Transverse colon (tissue), 3 donors: ENCODE data around the gene BRSK2.

Experiments used
- POLR2A ChIP-seq: fragments of 450-650 bp; IDR thresholded peaks from one replicate; pipeline ENCODE4 v1.6.1; 2016; ENCODE audit warnings: antibody characterized with exemption, mild to moderate bottlenecking, moderate library complexity
- TF ChIP-seq, protein P1 (sequence below), 5 experiments: fragments of 200-600 bp in 3 of 5; fragments of 450-650 bp in 2 of 5; sonication (generic) in 3 of 5; IDR thresholded peaks; 1 replicate in 2 of 5; 2 replicates in 3 of 5; pipeline ENCODE4 v1.5.1; 2016 to 2017; ENCODE audit warnings: antibody characterized with exemption in 5 of 5, inconsistent platforms in 3 of 5, mild to moderate bottlenecking in 2 of 5, moderate library complexity in 1 of 5

DNA sequence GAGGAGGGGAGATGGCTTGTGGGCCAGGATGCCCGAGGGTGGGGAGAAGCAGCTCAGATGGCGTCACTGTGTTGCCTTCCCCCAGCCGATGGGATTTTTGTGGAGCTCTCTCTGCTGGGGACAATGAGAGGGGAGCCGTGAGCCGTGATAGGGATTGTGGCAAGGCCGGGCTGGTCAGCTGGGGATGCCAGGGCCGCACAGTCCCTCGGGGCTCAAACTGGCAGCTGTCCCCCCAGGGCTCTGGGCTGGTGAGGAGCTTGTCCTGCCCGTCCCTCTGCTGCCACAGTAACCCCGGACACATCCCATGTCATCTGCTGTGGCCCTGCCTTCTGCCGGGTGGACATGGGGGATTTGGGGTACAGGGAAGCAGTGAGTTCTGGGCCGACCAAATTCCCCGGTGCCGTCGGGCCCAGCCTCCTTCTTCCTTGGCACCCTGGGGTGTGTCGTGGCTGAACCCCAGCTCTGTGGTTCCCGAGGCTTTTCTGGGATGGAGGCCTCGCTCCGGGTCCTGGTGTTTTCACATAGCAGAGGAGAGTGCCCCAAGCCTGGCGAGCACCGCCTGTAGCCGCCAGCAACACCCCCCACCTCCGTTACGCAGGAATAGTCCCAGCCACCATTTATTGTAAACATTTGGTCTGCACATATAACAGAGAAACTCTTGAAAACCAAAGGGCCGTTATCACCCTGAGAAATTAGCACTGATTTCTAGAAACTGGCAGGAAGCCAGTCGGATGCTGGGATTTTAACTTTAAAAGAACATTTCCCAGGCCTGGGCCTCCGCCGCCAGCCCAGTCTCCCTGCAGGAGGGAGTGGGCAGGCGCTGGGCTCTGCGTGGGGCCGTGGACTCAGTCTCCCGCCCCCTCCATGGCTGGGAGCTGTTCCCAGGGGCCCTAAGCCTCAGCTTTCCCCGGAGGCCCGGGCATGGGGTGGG, 9.9 kb downstream of the BRSK2 start:
- TF ChIP-seq POLR2A, result no peak
- TF ChIP-seq, protein P1, sequence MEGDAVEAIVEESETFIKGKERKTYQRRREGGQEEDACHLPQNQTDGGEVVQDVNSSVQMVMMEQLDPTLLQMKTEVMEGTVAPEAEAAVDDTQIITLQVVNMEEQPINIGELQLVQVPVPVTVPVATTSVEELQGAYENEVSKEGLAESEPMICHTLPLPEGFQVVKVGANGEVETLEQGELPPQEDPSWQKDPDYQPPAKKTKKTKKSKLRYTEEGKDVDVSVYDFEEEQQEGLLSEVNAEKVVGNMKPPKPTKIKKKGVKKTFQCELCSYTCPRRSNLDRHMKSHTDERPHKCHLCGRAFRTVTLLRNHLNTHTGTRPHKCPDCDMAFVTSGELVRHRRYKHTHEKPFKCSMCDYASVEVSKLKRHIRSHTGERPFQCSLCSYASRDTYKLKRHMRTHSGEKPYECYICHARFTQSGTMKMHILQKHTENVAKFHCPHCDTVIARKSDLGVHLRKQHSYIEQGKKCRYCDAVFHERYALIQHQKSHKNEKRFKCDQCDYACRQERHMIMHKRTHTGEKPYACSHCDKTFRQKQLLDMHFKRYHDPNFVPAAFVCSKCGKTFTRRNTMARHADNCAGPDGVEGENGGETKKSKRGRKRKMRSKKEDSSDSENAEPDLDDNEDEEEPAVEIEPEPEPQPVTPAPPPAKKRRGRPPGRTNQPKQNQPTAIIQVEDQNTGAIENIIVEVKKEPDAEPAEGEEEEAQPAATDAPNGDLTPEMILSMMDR (IDR thresholded peaks at IDR 0.05), result no peak
